Neural cell (in vitro differentiated cells): ENCODE results near the gene MCC.

Source experiments
- CTCF ChIP-seq: fragments of 450-650 bp; IDR thresholded peaks from 2 replicates; pipeline ENCODE4 v1.5.1; 2014; ENCODE audit warnings: antibody characterized with exemption, mild to moderate bottlenecking, moderate library complexity; ENCODE audit not compliant: poor library complexity, severe bottlenecking
- RAD21 ChIP-seq: fragments of 450-650 bp; conservative IDR thresholded peaks from 2 replicates; pipeline ENCODE4 v1.6.1; 2014; ENCODE audit warnings: antibody characterized with exemption, mild to moderate bottlenecking, moderate library complexity
- REST ChIP-seq: IDR thresholded peaks from 2 replicates; pipeline ENCODE4 v1.6.1; 2012; ENCODE audit warnings: borderline replicate concordance

- no peak for TF ChIP-seq CTCF
- TF ChIP-seq REST, result no peak
- no peak for TF ChIP-seq RAD21
Measured at GRCh38 chr5:113493446-113493845, 5.2 kb upstream of the MCC start.
